ENCODE measurements around the gene NOB1.
"Not testable (repeated sequence)": the region's sequence is repeated elsewhere in the genome, so short reads cannot be mapped to it uniquely, and the experiment has no call there.

The NOB1 gene

DNA sequence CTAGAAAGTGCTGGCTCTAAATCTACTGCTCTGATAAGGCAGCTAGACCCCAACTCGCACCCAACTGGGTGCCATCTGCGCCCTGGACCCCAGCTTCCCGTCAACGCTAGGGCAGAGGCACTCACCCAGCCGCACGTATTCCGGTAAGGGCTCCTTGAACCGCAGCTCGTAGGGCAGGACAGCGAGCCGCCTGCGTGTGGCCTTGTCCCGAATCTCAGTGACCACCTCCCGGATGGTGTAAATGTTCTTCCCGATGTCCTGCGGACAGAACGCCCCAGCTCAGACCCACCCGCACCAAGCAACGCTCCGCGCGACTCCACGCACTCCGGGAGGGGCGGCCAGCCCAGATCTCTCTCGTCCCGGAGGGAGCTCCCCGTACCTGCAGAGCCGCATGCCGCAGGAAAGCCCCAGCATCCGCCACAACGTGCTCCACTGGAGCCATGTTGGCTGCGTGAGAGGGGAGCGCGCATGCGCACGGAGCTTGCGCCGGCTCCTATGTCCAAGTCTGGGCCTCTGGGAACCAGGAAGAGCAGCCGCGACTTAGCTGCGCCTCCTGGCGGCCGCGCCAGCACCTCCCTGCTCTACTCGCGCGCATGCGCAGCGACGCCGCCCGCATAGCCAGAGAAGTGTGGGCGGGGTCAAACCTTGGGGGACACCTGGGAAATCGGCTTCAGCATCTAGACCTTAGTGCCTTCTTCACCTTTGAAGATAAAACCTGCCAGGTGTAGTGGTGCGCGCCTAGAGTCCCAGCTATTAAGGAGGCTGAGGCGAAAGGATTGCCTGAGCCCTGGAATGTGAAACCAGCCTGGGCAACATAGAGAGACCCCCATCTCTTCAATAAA is at the start of gene NOB1:
TSS of gene NOB1 (minus strand) at position 458 of the 842 bp plus-strand sequence. CDS start at position 442, 16 bp downstream.
- DNase-seq = peak; percentile 96

DNA sequence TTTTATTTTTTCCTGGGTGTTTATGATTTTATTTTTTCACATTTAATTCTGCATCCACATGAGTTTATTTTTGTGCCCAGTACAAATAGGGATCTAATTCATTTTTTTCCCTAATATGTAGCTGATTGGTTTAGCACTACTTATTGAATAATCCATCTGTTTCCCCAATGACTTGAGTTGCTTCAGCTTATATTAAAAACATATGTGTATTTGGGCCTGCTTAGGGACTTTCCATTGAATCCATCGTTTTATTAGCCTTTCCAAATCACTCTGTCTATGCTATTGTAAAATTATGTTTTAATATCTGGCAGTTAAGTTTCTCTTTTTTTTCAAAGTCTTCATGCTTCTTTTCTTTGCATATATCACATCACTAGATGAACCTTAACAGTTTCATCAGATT is 49.6 kb upstream of the NOB1 start:
- no peak for DNase-seq

DNA sequence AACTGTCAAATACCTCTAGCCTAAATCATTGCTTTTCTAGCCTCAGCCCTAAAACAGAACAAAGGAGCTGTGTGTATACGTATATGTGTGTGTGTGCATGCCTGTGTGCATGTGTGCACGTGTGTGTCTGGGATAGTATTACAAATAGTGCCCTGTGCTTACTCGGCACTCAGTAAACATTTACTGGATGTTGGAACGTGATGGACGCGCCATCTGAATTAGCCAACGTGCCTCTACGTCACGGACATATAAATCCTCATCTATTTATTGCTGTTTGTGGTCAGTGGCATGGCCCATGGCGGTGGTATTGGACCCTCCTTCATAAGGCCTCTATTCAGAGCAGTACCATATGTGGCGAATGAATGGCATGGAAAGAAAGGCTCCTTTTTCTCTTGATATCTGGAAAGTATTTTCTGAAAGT is 44.9 kb upstream of the NOB1 start:
- DNase-seq = no peak

DNA sequence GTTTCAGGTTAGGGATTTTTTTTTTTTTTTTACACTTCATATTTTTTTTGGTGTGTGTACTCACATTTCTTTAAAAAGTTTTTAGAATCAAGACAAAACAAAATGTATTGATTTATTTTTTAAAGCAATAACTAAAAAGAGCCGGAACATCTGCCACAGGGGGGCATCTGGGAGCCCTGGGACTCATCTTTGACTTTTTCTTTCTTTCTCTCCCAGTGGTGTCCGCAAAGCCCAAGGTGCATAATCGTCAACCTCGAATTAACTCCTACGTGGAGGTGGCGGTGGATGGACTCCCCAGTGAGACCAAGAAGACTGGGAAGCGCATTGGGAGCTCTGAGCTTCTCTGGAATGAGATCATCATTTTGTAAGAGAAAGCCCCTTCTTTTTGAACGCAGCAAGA is 43.7 kb upstream of the NOB1 start:
- DNase-seq = no peak

DNA sequence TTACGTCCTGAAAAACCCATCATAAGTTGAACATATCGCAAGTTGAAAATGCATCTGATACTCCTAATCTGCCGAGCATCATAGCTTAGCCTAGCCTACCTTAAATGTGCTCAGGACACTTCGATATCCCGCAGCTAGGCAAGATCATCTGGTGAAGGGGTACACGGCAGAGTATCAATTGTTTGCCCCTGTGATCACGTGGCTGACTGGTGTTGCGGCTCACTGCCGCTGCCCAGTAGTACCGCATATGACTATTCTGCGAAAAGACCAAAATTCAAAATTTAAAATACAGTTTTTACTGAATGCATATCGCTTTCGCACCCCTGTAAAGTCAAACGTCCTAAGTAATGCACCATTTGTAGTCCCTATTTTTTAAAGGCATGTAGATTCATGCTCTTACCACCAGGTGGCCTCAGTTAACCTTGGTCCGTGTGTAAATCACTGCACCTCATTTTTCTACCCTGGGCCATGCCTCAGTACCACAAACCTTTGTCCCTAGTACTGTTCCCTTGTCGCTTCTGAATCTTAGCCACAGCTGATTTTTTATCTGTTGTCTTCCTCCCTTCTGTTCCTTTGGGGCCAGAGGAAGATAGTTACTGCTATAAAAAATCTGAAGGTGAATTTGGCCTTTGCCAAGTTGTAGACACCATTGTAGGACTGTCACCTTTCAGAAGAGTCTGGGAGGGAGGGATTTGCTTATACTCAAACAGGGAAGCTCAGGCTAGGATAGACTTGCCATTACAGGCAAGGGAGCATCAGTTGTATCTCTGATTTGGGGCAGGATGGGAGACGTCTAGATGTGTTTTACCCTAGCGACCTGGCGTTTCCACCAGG is 41.8 kb upstream of the NOB1 start:
- peak; percentile 2 for DNase-seq

DNA sequence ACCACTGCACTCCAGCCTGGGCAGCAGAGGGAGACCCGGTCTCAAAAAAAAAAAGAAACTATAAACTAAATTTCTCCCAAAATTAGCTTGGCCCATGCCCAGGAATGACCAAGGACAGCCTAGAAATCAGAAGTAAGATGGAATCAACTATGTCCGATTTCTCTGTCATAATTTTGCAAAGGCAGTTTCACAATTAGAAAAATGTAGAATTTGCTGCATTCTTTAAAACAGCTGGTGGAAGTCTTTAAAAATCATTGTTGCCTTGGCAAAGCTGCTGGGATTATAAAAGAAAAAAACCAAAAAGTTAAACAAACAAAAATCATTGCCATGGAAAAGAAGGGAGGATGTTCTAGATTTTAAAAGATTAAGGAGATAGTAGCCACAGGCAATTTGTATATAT is 39.8 kb upstream of the NOB1 start:
- DNase-seq = no peak

DNA sequence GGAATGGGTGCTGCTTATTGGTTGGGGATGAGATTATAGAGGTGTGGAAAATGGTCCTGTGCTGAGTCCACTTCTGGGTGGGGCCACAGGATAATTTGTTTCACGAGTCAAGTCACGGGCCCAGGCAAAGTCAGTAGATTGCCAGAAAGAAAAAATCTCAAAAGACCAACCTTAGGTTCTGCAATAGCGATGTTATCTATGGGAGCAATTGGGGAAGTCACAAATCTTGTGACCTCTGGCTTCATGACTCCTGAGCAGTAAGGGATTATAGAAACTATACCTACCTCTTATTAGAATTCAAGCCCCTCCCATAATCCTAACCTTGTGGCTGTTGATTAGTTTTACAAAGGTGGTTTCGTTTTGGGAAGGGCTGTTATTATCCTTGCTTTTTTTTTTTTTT is 38.8 kb upstream of the NOB1 start:
- no peak for DNase-seq

DNA sequence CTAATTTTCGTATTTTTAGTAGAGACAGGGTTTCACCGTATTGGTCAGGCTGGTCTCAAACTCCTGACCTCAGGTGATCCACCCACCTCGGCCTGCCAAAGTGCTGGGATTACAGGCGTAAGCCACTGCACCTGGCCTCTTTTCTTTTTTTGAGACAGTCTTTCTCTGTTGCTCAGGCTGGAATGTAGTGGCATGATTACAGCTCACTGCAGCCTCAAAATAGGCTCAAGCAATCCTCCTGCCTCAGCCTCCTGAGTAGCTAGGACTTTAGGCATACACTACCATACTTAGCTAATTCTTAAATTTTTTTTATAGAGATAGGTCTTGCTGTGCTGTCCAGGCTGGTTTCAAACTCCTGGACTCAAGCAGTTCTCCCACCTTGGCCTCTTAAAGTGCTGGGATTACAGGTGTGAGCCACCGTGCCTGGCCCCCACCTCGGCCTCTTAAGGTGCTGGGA is 36.7 kb upstream of the NOB1 start:
- DNase-seq = not testable (repeated sequence)

DNA sequence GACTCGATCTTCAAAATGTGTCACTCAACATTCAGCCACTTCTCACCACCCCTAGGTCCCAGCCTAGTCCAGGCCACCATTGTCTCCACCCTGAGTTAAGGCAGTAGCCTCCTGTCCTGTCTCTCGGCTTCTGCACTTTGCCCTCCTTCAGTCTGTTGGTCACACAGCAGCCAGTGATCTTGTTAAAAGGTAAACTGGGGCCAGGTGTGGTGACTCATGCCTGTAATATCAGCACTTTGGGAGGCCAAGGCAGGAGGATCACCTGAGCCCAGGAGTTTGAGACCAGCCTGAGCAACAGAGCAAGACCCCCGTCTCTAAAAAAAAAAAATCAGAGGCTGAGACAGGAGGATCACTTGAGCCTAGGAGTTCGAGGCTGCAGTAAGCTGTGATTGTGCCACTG is 33.2 kb upstream of the NOB1 start:
- no peak for DNase-seq

DNA sequence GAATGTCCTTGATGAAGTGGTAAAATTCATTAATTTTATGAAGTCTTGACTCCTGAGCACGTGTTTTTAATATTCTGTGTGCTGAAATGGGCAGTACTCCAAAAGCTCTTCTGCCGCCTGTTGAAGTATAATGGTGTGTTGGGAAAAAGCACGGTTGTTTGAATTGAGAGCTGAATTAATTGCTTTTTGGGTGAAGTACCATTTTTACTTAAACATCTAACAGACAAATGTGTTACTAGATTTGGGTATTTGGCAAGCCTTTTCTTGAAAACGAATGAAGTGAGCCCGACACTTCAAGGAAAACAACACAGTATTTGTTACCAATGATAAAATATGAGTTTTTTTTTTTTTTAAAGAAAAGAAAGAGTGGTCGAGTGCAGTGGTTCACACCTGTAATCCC is 29.9 kb upstream of the NOB1 start:
- no peak for DNase-seq

DNA sequence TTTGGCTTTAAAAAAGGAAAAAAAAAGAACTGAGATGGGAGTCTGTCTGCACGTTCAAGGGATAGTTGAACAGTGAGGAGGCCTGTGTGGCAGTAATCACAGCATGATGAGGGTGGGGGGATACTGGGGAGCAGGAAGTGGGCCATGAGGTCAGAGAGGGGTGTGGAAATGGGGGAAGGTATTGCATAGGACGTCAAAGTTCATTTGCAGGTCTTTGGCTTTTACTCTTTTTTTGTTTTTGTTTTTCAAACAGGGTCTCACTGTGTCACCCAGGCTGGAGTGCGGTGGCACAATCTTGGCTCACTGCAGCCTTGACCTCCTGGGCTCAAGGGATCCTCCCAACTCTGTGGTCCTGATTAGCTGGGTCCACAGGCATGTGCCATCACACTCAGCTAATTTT is 26.4 kb upstream of the NOB1 start:
- DNase-seq = no peak

DNA sequence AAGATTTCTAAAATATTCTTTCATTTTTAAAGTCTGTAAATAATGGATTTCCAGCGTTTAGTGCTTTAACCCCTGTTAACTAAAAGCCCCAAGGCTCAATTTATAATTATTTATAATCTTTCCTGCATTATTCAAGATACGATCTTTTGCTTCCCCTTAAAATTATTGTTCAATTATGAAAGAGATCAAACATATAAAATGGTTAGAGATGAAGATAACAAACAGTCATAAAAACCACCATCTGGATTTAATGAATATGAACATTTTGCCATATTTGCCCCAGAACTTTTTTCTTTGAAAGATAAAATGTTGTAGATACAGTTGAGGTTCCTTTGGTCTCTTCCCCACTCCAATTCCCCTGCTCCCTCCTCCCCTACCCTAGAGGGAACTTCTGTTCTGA is 25.0 kb upstream of the NOB1 start:
- no peak for DNase-seq

DNA sequence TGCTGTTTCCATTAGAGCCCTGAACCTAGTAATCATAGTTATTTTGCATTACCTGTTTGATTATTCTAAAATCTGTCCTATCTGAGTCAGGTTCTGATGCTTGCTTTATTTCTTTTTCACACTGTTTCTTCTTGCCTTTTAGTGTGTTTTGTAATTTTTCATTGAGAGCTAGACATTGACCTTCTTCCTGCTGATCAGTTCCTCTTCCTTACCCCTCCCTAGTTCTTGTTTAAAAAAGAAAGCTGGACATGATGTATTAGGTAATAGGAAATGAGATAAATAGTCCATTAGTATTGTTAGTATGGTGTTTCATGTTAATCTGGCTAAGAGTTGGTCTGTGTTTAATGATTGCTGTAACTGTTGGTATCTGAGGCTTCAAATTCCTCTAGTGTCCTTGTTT is 20.8 kb upstream of the NOB1 start:
- no peak for DNase-seq

DNA sequence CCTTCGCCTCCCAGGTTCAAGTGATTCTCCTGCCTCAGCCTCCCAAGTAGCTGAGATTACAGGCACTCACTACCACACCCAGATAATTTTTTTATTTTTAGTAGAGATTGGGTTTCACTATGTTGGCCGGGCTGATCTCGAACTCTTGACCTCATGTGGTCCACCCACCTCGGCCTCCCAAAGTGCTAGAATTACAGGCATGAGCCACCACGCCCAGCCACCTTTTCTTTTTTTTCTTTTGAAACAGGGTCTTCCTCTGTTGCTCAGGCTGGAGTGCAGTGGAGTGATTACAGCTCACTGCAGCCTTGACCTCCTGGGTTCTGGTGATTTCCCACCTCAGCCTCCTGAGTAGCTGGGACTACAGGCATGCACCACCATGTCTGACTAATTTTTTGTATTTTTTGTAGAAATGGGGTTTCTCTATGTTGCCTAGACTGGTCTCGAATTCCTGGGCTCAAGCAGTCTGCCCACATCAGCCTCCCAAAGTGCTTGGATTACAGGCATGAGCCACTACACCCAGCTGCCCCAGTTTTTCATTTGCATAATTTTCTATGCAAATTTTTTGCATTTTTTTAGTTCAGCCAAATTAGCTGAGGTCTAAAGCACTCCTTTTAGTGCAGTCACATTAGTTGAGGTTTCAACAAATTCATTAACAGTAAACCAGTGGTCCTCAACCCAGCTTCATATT is 18.7 kb upstream of the NOB1 start:
- DNase-seq = no peak

DNA sequence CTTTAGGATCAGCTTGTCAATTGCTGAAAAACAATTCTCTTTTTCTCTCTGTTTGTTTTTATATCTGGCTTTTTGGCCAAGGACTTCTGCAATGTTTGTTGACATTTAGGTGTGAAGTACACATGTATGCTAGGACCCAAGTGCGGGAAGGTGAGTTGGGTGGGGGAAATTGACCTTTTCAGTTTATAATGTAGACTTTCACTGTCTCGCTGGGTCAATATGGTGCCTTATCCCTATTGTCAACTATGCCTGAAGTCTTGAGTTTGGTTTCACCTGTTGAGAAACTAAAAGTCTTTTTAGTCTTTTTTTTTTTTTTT is 16.9 kb upstream of the NOB1 start:
- no peak for DNase-seq

DNA sequence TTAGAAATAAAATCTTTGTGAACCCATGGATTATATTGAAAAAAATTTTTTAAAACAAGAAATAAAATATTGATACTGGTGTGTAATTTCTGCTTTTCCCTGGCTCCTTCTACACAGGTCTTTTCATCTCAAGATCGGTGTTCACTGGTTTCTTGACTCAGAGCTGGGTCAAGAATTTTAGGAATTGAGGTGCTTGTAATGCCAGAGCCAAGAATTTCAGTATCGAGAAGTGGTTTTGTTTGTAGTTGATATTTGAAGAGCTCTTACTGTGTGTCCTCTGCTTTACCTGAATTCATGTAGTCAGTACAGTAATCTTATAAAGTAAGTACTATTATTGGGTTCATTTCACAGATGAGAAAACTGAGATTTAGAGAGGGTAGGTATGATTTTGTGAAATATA is 14.7 kb upstream of the NOB1 start:
- no peak for DNase-seq

DNA sequence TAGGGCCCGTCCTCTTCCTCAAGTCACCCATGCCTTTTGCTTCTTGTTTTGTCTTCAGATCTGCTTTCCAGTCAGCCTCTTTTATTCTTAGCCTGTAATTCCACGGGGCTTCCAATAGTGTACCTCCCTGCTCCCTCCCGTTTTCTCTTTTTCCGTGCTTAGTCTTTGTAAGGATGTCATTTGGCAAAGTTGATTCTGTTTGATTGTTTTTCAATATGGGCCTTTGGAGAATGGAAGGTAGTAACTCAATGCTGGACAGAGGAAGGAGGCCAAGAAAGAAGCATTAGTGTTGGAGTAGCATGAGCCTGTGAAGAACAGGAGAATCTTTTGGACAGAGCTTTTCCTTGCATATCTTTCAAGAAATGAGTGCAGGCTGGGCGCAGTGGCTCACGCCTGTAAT is 13.9 kb upstream of the NOB1 start:
- DNase-seq = no peak

DNA sequence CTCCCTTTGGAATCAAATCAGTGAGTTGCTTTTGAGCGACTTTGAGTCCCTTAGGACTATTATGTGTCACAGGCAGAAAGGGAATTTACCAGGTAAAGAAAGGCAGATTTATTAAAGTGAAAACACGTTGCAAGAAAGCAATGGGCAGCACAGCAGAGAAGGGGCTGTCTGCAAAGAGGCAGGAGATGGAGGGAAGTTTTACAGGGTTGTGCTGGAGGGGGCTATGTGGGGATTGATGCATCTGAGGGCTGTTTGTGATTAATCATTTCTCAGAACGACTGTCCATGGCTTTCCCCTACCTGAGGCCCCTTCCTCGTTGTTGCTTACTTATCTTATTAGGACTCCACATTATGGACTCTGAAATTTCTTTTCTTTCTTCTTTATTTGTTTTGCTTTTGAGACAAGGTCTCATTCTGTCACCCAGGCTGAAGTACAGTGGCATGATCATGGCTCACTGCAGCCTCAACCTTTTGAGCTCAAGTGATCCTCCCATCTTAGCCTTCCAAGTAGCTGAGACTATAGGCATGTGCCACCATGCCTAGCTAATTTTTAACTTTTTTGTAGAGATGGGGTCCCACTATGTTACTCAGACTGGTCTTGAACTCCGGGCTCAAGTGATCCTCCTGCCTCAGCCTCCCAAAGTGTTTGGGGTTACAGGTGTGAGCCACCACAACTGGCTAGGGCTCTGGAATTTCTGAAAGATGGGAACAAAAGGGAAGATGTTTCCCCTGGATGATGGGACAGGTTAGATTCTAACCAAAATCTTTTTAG is 12.9 kb upstream of the NOB1 start:
- DNase-seq = no peak

DNA sequence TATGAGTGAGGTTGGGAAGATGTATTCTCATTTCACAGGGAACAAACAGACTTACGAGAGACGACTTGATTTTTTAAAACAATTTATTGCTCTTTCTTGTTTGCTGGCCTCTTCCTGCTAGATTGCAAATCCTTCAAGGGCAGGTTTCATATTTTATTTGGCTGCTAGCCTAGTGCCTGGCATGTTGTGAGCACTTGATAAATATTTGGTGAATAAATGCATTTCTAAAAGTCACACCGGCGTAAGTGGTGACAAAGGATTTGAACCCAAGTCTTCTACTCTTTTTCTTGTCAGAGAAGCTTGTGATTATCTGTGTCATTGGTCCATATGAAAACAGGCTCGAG is 8.8 kb upstream of the NOB1 start:
- DNase-seq = no peak

DNA sequence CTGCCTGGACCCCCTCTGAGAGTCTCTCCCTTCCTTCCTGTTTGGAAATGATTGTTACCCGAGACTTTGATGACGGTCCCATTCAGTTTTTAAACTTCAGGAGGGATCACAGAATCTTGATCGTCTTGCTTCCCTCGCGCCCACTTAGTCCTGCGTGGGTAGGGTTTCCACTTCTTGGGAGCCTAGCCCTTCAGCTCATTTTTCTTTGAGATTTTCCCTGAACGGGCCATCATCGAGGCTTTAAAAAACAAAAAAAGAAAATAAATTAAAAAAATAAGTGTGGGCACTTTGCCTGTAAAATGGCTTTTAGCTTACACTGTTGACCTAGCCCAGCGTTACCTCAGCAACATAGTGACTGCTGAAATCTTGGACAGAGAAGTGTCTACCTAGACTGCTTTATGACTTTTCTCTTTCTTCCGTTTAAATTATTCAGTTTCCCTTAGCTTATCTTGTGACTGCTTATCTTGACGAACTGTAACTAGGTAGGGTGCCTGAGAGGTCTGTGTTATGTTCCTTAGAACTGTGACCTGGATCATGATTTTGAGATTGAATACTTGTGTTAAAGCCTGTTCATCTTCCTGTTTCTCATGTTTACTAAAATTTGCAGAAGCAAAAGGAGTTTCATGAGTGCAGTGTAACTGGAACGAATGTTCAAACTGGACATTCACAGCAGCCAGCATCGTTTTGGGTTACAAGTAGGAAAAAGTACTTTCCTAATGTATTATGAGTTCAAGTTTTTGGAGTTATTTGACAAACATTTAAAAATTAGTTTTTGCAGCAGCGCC is 8.3 kb upstream of the NOB1 start:
- no peak for DNase-seq

DNA sequence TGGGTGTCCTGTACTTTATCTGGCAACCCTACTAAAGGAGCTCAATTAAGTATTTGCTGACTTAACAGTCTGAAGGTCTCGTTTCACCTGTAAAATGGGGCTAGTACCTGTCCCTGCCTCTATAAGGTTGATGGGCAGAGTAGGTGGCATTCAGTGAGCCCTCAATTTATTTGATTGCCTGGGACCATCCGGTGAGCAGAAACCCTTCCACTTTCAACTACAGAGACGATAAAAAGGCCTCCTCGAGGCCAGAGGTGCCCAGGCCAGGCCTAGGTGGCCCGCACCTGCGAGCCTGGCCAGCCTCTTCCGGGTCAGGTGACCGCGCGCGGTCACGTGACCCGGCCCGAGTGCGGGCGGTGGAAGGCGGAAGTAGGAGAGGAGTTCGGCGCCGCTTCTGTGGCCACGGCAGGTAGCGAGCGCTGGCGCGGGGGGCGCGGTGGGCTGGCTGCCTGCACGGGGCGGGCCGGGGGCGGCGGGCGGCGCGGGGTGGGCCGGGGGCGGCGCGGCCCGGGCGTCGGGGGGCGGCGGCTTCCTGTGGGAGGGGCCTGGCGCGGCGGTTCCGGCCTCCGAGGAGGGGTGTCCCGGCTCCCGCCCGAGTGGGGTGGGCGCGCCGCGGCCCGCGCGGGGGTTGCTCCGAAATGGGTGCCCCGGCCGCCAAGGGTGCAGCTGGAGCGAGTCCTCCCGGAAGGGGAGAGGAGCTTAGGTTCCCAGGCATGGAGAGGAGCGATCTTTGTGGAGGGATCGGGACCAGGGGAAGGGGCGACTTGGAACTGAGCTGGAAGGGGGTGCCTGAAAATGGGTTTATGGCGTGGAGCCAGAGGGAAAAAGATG is 7.5 kb upstream of the NOB1 start, which contains the start of gene WWP2:
TSS of gene WWP2 (plus strand) at position 350 of the 831 bp plus-strand sequence. CDS start 24,679 bp downstream, outside the sequence.
- peak; percentile 71 for DNase-seq

All from stimulated activated CD4-positive, alpha-beta T cell treated with anti-CD3 and anti-CD28 coated beads, Interleukin-12 subunit alpha, Interleukin-12 subunit beta, amount 100 ng/mL, for 4 hours (primary cell).